M059J (cell line): Measurements from ENCODE around the gene MRPL17. TPM values are rescaled to one million over a fixed set of nuclear protein-coding genes. Genes with fewer than 3 reads are reported as not detected.

ENCODE experiments used
- DNase-seq: peaks from one replicate; pipeline ENCODE4 v3.0.0-alpha.2; 2012; ENCODE audit warnings: low read depth
- total RNA-seq: library from RNA; depleted of rRNA; stranded (reverse); fragments of >200 nt; shearing (Covaris generic); gene quantifications from 2 replicates; pipeline ENCODE4 v1.2.3, GENCODE V29; 2014

MRPL17 gene
- total RNA-seq, 1 experiment from 2014 or later = 132 TPM

GRCh38 chr11:6654281-6655019 is 28.7 kb downstream of the MRPL17 start:
- no peak for DNase-seq

- DNase-seq = no peak
Observed at GRCh38 chr11:6653656-6654055, 29.5 kb downstream of the MRPL17 start.

DNA sequence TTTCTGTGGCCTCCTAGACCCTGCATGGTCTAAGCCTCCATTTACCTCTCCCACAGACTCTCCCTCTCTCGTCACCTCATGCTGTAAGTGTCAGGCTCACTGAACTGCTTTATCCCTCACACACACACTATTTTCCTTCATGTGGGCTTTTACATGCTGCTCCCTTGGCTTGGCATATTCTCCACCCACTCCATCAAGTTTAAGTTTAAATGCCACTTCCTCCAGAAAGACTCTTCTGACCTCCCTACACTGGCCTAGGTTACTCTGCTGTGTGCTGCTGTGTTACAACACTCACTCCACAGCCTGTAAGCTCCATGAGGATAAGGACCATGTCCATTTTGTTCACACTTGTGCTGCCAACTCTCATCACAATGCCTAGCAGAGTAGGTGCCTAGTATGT is 30.0 kb downstream of the MRPL17 start:
- no peak for DNase-seq

- no peak for DNase-seq
Observed at GRCh38 chr11:6652182-6652581, 31.0 kb downstream of the MRPL17 start.

DNA sequence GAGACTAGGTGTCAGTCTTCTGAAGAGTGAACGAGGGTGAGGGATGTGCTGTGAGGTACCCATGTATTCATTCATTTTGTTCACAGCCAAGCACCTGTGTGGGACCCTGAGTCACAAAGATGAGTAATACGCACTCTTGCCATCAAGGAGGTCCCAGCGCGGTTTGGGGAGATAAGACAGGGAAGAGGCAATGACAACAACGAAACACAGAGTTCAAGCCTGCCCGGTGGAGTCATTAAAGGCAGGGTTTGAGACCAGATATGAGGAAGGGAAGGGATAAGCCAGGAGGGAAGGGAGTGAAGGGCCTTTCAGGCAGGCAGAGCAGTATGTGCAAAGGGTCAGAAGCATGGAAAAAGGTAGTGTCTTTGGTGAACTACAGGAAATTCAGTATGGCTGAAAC is 32.2 kb downstream of the MRPL17 start:
- peak; percentile 55 for DNase-seq

GRCh38 chr11:6650104-6650503 is 33.0 kb downstream of the MRPL17 start:
- no peak for DNase-seq

DNA sequence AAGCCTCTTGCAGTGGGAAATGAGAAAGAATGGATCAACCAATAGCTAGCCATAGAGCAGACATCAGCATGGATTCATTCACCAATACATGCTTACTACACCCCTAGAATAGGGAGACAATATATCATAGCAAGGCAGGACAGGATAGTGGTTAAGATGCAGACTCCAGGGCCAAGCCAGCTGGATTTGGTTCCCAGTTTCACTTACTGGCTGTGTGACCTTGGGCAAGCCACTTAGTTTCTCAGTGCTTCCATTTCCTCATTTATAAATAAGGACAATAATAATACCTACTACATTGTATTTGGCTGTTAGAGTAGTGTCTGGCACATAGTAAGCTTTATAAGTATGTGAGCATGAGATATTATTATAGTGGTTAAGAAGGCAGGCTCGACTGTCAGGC is 34.6 kb downstream of the MRPL17 start:
- no peak for DNase-seq

- DNase-seq = no peak
Observed at GRCh38 chr11:6647836-6648235, 35.3 kb downstream of the MRPL17 start.

DNA sequence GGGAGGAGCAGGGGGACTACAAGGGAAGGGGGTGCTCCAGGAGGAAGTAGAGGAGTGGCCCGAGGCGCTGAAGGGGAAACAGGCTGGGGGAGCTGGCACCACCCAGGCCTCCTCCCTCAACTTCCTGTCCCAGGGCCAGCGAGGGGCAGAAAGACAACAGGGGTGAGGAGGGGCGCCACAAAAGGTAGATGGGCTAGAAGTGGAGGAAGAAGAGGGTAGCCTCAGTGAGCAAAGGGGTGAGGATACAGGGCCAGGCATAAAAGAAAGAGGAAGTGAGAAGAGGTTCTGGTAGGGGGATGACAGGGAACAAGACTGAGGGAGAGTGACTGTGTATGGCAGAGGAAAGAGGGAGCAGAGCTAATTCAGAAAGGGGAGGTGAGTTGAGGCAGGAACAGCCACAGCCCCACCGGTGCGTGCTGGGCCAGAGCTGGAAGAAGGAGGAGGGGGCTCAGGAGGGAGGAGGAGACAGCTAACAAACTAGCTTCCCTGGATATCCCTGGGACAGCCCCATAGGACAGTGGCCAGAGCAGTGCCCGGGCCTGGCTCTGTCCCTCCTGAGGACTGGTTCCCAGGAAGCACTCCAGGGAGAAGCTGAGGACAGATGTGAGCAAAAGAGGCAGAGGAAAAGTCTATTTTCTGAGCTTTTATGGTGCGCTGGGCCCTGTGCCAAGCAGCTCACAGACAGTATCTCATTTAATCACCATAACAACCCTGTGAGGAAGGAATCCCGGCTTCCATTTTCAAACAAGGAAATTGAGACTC is 36.0 kb downstream of the MRPL17 start:
- no peak for DNase-seq

DNA sequence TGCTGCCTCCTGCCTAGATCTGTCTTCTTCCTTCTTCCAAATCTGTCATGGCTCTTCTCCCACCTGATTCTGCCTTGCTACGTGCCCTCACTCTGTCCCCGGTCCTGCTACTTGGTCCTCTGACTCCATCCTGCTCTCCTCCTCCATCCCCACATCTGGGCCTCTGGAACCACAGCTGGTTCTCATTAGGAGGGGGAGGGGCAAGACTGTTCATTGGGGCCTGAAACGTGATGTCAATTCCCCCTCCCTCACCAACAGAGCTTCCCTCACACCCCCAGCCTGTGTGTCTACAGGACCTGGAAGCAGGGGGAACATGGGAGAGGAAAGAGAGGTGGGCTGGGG is 36.6 kb downstream of the MRPL17 start:
- DNase-seq = no peak

GRCh38 chr11:6646071-6646470 is 37.1 kb downstream of the MRPL17 start:
- no peak for DNase-seq

DNA sequence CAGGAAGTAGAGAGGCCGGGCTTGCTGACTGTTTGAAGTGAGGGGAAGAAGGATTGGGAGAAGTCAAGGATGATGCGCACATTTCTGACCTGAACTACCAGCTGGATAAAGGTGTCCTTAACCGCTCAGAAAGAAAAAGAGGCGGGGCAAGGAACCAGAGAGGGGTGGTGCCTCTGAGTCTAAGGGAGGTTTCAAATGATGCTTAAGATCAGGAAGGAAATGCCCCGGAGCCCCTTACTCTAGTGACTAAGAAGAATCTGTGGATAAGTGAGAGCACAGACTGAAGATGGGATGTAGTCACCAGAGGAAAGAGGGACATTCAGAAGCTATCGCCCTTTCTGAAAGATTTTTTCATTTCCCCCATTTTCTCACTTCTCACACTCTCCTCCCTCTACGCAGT is 40.2 kb downstream of the MRPL17 start:
- DNase-seq = no peak

- DNase-seq = no peak
Observed at GRCh38 chr11:6640985-6641701, 42.0 kb downstream of the MRPL17 start.

DNA sequence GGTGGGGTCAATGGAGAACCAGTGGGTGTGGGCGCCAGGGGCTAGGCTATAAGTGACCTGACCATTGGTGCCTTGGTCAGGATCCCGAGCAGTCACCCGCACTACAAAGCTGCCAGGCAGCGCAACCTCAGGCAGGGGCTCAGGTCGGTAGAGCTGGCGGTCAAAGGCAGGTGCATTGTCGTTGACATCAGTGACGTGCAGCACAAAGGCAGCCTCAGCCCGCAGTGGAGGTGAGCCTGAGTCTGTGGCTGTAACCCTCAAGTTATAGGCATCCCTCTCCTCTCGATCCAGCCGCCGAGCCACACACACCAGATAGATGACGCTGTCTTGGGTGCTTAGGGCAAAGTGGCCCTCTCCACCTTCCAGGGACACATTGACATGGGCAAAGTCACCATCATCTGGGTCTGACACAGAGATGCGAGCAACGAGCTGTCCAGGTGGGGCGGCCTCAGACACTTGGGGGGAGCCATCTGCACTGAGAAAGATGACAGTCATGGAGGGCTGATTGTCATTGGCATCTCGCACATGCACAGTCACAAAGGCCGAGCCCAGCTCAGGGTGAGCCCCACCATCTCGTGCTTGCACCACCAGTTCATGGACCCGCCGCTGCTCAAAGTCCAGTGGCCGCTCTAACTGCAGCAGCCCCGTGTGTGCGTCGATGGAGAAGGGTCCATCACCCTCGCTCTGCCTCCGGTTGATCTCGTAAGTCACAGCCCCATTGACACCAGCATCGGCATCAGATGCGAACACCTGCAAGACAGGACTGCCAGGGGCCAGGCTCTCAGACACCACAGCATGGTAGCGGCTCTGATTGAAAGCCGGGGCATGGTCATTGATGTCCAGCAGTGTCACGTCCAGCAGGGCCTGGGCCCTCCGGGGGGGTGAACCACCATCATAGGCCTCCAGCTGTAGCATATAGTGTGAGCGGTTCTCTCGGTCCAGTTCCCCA is 42.8 kb downstream of the MRPL17 start:
- no peak for DNase-seq

DNA sequence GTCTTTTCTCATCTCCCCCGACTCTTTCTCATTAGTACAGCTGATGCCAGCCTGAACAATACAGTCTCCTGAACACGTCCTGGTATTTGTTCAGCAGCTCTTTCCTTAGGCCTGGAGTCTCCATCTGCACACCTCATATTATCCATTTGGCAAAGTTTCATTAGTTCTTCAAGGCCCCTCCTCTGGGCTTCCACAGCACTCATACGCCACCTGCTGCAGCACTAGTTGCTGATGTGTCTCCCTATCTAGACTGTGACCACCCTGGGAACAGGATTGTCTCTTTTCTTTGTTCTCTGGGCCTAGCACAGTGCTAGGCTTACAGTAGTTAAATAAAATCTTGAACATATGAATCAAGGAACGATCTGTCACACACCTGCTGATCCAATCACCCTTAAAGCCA is 44.7 kb downstream of the MRPL17 start:
- DNase-seq = peak; percentile 35

GRCh38 chr11:6637871-6638270 is 45.3 kb downstream of the MRPL17 start:
- peak; percentile 97 for DNase-seq

DNA sequence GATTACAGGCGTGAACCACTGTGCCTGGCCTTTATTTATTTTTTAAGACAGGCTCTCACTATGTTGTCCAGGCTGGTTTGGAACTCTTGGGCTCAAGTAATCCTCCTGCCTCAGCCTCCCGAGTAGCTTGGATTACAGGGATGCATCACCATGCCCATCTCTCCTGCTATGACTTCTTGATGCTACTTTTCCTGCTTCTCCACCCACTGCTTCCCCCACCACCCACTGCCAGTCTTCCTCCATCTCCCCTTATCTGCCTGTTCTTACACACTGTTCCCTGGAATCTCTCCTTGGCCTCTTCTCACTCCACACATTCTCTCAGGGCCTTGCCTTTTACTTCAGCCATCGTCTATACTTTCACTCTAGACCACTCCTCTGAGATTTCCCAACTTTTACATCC is 46.7 kb downstream of the MRPL17 start:
- DNase-seq = no peak

GRCh38 chr11:6635082-6635932 is 47.8 kb downstream of the MRPL17 start:
- peak; percentile 62 for DNase-seq

GRCh38 chr11:6634534-6634933 is 48.6 kb downstream of the MRPL17 start:
- no peak for DNase-seq
